SK-N-MC (cell line): ENCODE measurements around the gene SPATA1.

Experiments
- EZH2 ChIP-seq: fragments of 200-600 bp; sonication (generic); IDR thresholded peaks from one replicate; pipeline ENCODE4 v1.6.1; 2017; ENCODE audit warnings: antibody characterized with exemption
- POLR2AphosphoS5 ChIP-seq: IDR thresholded peaks from 2 replicates; pipeline ENCODE4 v1.6.1; 2012; ENCODE audit warnings: mild to moderate bottlenecking, low read depth, low read length, borderline replicate concordance

DNA sequence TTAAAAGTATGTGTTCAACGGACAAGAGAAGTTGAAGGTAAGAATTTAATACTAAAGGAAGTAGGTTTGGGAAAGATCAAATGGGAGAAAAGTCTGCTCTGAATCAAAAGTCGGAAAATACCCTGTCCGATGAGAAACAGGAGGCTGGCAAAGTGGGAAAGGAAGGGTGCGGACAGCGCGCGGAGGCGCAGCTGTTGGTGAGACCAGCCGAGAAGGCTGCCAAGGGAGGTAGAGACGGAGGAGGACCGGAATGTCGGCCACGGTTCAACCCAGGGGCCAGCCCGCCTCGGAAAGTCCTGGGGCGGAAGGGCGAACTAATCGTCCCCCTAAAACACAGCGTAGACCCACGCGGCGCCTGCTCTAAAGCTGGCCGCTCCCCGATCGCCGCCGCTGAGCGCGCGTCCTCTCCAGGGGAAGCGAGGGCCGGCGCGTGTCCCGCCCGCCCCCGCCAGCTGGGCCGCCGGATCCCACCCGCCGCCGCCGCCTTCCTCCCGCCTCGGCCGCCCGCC, 639 bp upstream of the SPATA1 start:
- TF ChIP-seq EZH2 (no peak), POLR2AphosphoS5 (no peak)
